ENCODE measurements around the gene BRSK2.

BRSK2 gene

DNA sequence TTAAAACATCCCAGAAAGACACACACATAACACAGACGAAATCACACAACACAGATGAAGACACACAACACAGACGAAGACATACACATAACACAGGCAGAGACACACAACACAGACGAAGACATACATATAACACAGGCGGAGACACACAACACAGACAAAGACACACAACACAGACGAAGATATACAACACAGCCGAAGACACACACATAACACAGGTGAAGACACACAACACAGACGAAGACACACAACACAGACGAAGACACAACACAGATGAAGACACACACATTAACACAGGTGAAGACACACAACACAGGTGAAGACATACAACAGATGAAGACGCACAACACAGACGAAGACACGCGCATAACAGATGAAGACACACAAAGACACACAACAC, 101.6 kb downstream of the BRSK2 start:
- ChIA-PET POLR2A (no interaction called here), CTCF (no interaction called here)
- no peak overlapping the region for H3K27ac ChIP-seq (ENCODE audit: extremely low read depth, low read depth, low read length)
- TF ChIP-seq ZNF48 (tag by site-specific recombination; IDR thresholded peaks at IDR 0.05) (no peak), EGR2 (tag by site-specific recombination; IDR thresholded peaks at IDR 0.05; ENCODE audit: low read depth) (no peak), GLIS2 (tag by site-specific recombination; IDR thresholded peaks at IDR 0.05) (no peak), ZIC2 (tag by site-specific recombination; IDR thresholded peaks at IDR 0.05) (no peak), ZNF76 (tag by site-specific recombination; IDR thresholded peaks at IDR 0.05; ENCODE audit: borderline replicate concordance, low read depth) (no peak)
- no peaks in the 10 kb centered on the region for H3K36me3 ChIP-seq (ENCODE audit: control insufficient read depth in 2 of 2, insufficient read depth in 1 of 2, low read length in 2 of 2)
- H3K4me3 ChIP-seq (ENCODE audit: low read depth, low read length) = no peak overlapping the region
- H3K9me3 ChIP-seq (ENCODE audit: control insufficient read depth, insufficient read depth, low read depth, low read length) = no peaks in the 10 kb centered on the region
- H3K4me1 ChIP-seq (ENCODE audit: control insufficient read depth, insufficient read depth, low read length) = no peaks in the 10 kb centered on the region; the same call in 1 of the 2 replicates

DNA sequence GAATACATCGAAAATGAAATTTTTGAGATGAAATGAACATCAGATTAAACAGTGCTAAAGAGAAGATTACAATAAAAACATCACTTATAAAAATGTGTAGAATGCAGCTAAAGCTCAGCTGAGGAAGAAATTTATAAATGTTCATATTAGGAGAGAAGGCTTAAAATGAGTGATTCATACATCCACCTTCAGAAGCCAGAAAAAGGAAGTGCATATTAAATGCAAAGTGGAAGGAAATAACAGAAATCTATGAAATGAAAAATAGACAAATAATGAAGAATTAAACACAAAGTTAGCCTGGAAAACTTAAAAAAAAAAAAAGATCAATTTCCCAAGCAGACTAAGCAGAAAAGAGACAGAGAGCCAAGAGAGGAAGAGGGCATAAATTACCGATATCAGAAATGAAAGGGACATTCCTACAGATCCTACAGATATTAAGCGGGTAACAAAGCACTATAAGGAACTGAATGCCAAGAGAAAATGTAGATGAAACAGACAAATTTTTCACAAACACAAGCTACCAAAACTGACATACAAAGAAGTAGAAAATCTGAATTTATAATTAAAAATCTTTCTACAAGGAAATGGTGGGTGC, 104.0 kb downstream of the BRSK2 start:
- H3K4me1 ChIP-seq (ENCODE audit: control insufficient read depth, insufficient read depth, low read length) = no peaks in the 10 kb centered on the region
- ChIA-PET CTCF (interaction anchor here (0.7 to 1.2 kb wide), 3 partner anchors 21 to 646 kb away, joined by 3 to 4 read pairs (median 3); no protein-coding TSS in a partner anchor), POLR2A (no interaction called here)
- H3K36me3 ChIP-seq (ENCODE audit: control insufficient read depth in 2 of 2, insufficient read depth in 1 of 2, low read length in 2 of 2) = no peaks in the 10 kb centered on the region
- no peaks in the 10 kb centered on the region for H3K9me3 ChIP-seq (ENCODE audit: control insufficient read depth, insufficient read depth, low read depth, low read length)
- no peak overlapping the region for H3K27ac ChIP-seq (ENCODE audit: extremely low read depth, low read depth, low read length)
- TF ChIP-seq, protein P1, sequence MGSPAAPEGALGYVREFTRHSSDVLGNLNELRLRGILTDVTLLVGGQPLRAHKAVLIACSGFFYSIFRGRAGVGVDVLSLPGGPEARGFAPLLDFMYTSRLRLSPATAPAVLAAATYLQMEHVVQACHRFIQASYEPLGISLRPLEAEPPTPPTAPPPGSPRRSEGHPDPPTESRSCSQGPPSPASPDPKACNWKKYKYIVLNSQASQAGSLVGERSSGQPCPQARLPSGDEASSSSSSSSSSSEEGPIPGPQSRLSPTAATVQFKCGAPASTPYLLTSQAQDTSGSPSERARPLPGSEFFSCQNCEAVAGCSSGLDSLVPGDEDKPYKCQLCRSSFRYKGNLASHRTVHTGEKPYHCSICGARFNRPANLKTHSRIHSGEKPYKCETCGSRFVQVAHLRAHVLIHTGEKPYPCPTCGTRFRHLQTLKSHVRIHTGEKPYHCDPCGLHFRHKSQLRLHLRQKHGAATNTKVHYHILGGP (tag by site-specific recombination; IDR thresholded peaks at IDR 0.05) = no peak
- no peak for TF ChIP-seq TCF7L2 (IDR thresholded peaks at IDR 0.05; ENCODE audit: borderline replicate concordance, low read depth, low read length)
- no peak for TF ChIP-seq ZNF174 (tag by site-specific recombination; IDR thresholded peaks at IDR 0.05)
- TF ChIP-seq, protein P2, sequence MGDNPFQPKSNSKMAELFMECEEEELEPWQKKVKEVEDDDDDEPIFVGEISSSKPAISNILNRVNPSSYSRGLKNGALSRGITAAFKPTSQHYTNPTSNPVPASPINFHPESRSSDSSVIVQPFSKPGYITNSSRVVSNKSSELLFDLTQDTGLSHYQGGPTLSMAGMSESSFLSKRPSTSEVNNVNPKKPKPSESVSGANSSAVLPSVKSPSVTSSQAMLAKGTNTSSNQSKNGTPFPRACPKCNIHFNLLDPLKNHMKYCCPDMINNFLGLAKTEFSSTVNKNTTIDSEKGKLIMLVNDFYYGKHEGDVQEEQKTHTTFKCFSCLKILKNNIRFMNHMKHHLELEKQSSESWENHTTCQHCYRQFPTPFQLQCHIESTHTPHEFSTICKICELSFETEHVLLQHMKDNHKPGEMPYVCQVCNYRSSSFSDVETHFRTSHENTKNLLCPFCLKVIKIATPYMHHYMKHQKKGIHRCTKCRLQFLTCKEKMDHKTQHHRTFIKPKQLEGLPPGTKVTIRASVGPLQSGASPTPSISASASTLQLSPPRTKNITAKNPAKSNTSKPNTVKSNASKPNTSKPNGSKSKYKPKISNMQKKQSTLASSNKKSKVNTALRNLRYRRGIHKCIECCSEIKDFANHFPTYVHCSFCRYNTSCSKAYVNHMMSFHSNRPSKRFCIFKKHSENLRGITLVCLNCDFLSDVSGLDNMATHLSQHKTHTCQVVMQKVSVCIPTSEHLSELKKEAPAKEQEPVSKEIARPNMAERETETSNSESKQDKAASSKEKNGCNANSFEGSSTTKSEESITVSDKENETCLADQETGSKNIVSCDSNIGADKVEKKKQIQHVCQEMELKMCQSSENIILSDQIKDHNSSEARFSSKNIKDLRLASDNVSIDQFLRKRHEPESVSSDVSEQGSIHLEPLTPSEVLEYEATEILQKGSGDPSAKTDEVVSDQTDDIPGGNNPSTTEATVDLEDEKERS (tag by site-specific recombination; IDR thresholded peaks at IDR 0.05) = no peak
- TF ChIP-seq ZNF558 (tag by site-specific recombination; IDR thresholded peaks at IDR 0.05) = peak; percentile 94
- H3K4me3 ChIP-seq (ENCODE audit: low read depth, low read length) = no peak overlapping the region

DNA sequence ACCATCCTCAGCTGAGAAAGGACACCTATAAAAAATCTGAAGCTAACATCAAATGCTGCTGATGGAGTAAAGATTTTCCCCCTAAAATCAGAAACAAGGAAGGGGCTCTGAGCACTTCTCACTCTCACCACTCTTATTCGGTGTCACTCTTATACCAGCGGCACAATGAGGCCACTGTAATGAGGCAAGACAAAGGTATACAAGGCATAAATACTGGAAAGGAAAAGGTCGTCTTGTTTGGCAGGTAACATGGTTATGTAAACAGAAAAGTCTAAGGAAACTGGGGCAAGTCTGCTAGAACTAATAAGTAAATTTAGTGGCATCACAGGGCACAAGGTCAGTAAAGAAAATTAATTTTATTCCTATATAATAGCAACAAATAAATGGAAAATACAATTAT, 104.9 kb downstream of the BRSK2 start:
- Histone ChIP-seq H3K36me3 (ENCODE audit: control insufficient read depth in 2 of 2, insufficient read depth in 1 of 2, low read length in 2 of 2) (peaks cover 0 to 4% of the 10 kb centered on the region in 2 experiments; a peak in 1 of 3 replicates), H3K4me1 (ENCODE audit: control insufficient read depth, insufficient read depth, low read length) (no peaks in the 10 kb centered on the region), H3K9me3 (ENCODE audit: control insufficient read depth, insufficient read depth, low read depth, low read length) (no peaks in the 10 kb centered on the region), H3K4me3 (ENCODE audit: low read depth, low read length) (no peak overlapping the region), H3K27ac (ENCODE audit: extremely low read depth, low read depth, low read length) (no peak overlapping the region)
- ChIA-PET POLR2A (no interaction called here), CTCF (interaction anchor here (0.8 kb wide), 1 partner anchor 74 kb away, joined by 3 read pairs; no protein-coding TSS in a partner anchor)
- TF ChIP-seq ZEB2 (tag by site-specific recombination; IDR thresholded peaks at IDR 0.05) = no peak
- TF ChIP-seq GLIS1 (tag by site-specific recombination; IDR thresholded peaks at IDR 0.05) = no peak
- TF ChIP-seq WT1 (tag by site-specific recombination; IDR thresholded peaks at IDR 0.05) = no peak
- TF ChIP-seq SETDB1 (IDR thresholded peaks at IDR 0.05; ENCODE audit: insufficient read length, low read length) = no peak
- no peak for TF ChIP-seq ZNF701 (tag by site-specific recombination; IDR thresholded peaks at IDR 0.05)
- no peak for TF ChIP-seq GLI2 (tag by site-specific recombination; IDR thresholded peaks at IDR 0.05; ENCODE audit: borderline replicate concordance, low read depth)
- TF ChIP-seq, protein P3, sequence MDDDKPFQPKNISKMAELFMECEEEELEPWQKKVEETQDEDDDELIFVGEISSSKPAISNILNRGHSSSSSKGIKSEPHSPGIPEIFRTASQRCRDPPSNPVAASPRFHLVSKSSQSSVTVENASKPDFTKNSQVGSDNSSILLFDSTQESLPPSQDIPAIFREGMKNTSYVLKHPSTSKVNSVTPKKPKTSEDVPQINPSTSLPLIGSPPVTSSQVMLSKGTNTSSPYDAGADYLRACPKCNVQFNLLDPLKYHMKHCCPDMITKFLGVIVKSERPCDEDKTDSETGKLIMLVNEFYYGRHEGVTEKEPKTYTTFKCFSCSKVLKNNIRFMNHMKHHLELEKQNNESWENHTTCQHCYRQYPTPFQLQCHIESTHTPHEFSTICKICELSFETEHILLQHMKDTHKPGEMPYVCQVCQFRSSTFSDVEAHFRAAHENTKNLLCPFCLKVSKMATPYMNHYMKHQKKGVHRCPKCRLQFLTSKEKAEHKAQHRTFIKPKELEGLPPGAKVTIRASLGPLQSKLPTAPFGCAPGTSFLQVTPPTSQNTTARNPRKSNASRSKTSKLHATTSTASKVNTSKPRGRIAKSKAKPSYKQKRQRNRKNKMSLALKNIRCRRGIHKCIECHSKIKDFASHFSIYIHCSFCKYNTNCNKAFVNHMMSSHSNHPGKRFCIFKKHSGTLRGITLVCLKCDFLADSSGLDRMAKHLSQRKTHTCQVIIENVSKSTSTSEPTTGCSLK (tag by site-specific recombination; IDR thresholded peaks at IDR 0.05) = no peak
- TF ChIP-seq, protein P4, sequence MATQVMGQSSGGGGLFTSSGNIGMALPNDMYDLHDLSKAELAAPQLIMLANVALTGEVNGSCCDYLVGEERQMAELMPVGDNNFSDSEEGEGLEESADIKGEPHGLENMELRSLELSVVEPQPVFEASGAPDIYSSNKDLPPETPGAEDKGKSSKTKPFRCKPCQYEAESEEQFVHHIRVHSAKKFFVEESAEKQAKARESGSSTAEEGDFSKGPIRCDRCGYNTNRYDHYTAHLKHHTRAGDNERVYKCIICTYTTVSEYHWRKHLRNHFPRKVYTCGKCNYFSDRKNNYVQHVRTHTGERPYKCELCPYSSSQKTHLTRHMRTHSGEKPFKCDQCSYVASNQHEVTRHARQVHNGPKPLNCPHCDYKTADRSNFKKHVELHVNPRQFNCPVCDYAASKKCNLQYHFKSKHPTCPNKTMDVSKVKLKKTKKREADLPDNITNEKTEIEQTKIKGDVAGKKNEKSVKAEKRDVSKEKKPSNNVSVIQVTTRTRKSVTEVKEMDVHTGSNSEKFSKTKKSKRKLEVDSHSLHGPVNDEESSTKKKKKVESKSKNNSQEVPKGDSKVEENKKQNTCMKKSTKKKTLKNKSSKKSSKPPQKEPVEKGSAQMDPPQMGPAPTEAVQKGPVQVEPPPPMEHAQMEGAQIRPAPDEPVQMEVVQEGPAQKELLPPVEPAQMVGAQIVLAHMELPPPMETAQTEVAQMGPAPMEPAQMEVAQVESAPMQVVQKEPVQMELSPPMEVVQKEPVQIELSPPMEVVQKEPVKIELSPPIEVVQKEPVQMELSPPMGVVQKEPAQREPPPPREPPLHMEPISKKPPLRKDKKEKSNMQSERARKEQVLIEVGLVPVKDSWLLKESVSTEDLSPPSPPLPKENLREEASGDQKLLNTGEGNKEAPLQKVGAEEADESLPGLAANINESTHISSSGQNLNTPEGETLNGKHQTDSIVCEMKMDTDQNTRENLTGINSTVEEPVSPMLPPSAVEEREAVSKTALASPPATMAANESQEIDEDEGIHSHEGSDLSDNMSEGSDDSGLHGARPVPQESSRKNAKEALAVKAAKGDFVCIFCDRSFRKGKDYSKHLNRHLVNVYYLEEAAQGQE (tag by site-specific recombination; IDR thresholded peaks at IDR 0.05) = no peak
- TF ChIP-seq ZNF785 (tag by site-specific recombination; IDR thresholded peaks at IDR 0.05) = no peak
- TF ChIP-seq ZSCAN16 (tag by site-specific recombination; IDR thresholded peaks at IDR 0.05) = no peak
- TF ChIP-seq, protein P5, sequence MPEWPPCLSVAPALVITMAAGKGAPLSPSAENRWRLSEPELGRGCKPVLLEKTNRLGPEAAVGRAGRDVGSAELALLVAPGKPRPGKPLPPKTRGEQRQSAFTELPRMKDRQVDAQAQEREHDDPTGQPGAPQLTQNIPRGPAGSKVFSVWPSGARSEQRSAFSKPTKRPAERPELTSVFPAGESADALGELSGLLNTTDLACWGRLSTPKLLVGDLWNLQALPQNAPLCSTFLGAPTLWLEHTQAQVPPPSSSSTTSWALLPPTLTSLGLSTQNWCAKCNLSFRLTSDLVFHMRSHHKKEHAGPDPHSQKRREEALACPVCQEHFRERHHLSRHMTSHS (tag by site-specific recombination; IDR thresholded peaks at IDR 0.05) = no peak

All from HEK293 (cell line).